HL-60/S4 treated with phorbol 12-myristate 13-acetate at 8.2 ng/mL for 4 days and 3 days (cell line): Measurements from ENCODE around the gene PRRT1B.

Source experiments
- in situ Hi-C: fragments of 300-500 bp; cut with MboI; formaldehyde crosslinking; loops from 2 replicates; pipeline ENCODE4 v1.15.0; 2022; ENCODE audit warnings: low sequenced_read_pairs

The PRRT1B gene

DNA sequence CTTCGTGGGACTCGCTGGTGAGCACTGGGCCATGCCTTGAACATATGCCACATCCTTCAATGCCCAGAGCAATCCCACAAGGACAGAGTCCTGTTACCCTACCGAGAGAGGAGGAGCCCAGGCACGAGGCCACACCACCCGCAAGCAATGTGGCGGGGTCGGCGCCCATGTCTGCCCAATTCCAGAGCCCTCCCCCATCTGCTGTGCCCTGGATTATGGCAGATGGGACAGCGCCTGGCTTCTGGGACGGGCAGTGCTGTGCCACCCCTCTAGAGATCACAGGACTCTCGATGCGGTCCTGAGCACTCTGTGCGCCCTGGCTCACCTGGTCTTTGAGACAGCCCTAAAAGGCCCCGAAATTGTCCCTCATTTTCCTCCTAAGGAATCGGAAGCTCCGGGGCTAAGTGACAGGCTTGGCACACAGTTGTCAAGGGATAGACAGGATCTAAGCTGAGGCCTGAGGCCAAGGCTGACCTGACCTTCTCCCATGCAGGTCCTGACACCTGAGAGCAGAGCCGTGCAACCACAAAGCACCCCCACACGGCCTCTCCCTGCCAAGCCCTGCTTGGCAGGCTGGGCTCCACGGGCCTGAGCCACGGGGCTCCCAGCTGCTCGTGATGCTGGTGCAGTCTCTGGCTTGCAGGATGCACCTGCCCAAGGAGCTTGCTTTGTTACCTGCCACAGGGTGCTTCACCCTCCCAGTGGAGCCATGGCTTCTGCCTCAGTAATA lies 48.8 kb downstream of the PRRT1B start:
- in situ Hi-C loops: loop anchor here (10.0 kb wide), 2 partner anchors 61 to 151 kb away; partner anchors contain the start of gene RAPGEF1

DNA sequence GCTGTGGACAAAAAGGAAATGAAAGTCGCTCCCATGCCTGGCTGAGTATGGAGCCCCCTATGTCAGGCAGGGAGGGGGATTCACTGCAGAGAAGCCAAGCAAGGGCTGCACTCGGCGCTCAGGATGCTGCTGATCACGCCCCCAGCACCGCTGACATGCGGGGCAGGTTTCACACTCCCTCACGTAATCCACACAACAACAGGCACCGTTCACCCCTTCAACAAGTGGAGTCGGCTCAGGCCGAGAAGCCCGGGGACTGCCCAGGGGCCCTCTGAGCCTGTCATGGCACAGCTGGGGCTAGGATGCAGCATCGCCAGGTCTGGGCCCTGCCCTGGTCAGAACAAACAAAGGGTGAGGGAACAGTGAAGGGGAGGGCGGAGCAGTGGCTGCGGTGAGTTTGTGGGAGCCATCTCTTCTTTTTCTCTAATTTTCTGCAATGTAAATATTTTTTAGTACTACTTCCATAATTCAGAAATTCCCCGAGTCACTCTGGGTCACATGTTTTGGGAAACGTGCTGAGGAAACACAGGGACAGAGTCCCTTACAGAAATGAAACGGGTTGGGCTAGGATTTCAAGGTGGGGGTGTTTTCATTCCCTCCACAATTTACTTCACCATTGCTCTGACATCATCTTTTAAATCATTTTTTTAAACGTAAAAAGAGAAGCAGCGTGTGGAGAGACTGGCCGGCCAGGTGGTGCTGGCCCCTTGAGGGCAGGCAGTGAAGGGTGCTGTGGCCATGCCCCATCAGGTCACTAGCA lies 49.8 kb downstream of the PRRT1B start:
- in situ Hi-C loops: loop anchor here (10.0 kb wide), 2 partner anchors 60 to 150 kb away; partner anchors contain the start of gene RAPGEF1

DNA sequence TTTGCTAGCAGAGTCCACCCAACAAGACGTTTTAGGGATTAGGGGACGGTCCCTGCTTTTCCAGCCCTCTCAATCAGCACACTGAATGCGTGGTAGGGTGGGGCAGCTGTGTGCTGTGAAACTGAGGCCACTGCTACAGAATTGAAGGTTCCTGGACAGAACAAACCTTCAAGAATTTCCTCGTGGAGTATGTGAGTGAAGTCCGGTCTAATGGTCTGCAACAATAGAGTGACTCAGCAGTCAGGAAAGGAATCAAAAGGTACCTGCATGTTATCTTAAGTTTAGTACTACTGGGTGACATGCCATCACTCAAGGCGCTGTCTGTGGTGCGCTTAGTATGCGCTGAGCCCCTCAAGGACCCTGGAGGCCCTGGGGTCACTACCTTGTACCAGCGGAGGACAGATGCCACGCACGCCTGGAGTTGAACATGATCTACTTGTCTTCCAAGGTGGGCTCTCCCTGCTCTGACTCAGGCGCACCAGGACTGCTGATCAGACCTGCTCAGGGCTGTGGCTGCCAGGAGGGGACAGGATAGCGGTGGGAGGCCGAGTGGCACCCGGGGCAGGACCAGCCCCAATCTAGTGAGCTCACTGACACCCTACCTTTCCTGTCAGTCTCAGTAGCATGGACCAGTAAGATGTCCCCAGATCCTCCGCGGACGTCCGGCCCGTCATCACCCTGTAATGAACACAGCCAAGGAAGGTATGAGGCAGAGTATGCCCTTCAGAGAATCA lies 50.5 kb downstream of the PRRT1B start:
- in situ Hi-C loops: loop anchor here (10.0 kb wide), 2 partner anchors 59 to 149 kb away; partner anchors contain the start of gene RAPGEF1

DNA sequence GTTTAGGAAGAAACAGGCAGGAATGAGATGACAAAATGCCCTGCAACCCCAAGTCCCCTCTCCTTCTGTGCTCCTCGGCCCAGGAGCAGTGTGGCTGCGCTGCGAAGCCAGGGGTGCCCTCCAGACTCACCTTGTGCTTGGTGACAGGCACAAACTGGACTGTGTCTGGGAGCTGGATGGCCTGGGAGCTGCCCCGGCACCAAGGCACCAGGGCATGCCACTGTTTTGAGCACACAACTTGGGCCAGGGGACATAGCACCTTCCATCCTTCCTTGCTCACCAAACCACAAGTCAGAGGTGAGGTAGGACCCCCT lies 51.1 kb downstream of the PRRT1B start:
- in situ Hi-C loops: loop anchor here (10.0 kb wide), 2 partner anchors 58 to 148 kb away; partner anchors contain the start of gene RAPGEF1

DNA sequence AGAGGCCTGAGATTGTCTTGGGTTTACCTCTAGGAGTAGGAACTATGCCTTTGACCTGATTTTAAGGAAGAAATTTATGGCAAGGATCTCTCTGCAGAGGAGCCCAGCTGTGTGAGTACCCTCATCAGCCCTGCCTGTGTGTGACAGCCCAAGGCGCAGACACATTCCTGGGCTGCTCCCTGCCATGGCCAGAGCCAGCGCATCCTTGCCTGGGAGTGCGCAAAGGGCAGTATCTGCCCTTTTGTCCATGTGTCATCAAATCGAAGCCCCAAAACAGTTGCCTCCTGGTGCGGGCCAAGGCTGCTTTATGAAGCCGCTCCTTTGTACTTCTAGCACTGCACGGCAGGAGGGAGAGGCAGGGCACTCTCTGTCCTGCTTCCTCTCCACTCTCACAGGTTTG lies 51.9 kb downstream of the PRRT1B start:
- in situ Hi-C loops: loop anchor here (10.0 kb wide), 2 partner anchors 58 to 148 kb away; partner anchors contain the start of gene RAPGEF1

DNA sequence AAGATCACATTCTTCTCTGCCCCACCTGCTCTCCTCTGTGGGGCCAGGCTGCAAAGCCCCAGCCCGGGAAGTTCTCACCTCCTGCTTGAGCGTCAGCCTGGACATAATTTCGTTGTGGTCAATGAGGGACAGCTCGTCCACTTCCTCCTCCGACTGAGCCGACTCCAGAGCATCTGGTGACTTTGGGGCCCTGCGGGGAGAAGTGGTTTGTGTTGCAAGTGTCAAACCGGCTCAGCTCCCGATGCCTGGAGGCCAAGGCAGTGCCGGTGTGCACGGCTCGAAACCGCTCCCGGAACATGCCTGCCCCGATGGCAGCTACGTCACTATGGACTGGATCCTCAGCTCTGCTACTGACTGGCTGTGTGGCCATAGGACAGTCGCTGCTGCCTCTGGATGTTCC lies 52.8 kb downstream of the PRRT1B start:
- in situ Hi-C loops: loop anchor here (10.0 kb wide), 2 partner anchors 57 to 147 kb away; partner anchors contain the start of gene RAPGEF1

DNA sequence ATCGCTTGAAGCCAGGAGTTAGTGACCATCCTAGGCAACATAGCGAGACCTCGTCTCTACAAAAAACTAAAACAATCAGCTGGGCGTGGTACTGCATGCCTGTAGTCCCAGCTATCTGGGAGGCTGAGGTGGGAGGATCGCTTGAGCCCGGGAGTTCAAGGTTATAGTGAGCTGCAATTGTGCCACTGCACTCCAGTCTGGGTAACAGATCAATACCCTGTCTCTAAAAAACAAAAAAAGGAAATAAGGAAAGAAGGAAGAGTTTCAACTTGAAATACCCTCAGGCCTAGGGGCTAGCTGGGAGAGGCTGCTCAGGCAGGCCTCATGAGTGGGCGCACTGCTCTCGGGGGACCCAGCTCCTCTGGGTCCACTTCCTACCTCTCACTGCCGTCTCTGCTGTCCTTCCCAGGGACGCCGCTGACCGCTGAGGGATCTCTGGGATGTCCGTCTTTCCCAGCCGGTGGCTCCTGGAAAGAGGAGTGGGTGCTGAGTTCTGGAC lies 56.4 kb downstream of the PRRT1B start:
- in situ Hi-C loops: no loop called here

DNA sequence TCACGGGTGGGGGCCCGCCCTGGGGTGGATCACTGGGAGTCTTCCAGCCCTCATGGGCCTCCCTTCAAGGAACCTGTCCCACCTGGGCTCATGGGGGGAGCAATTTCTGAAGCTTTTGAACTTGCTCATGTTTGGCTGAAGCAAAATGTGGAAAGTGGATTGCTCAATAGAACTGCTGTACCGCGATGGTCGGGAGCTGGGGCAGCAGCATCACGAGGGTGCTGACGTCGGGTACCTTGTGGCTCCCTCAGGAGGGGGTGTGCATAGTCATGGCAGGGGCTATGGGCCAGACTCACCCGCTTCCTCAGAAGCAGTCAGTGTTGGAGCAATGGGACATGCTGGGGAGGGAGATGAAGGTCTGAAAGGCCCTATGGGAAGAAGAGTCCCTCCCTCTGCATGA lies 57.9 kb downstream of the PRRT1B start:
- in situ Hi-C loops: no loop called here

DNA sequence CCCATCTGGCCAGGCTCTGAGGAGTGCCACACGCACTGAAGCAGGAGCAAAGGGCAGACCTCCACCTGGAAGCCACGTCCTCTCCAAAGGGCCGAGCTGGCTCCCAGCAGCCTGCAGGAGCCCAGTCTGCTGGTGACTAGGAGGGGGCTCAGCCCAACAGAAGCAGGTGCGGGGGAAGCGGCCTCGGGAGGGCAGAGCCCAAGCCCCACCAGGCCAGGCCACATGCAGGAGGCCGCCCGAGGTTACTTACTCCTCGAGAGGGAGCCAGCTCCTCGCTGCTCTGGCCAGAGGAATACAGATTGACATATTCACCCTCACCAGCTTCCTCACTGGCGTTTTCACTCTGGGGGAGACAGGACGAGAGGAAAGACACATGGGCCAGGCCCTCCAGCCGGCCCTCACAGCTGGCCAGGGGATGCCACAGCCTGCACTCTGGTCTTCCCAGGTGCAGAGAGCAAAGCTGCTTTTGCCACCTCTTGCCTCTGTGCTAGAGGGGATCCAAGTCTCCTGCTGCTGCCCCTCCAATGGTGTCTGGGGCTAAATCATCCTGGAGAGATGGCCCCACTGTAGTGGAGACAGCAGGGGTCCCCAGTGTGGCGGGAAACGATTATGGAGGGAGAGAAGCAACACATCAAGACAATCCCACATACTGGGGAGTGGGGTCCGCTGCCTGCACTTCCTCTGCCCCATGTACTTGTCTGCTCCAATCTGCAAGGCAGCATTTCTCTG lies 58.6 kb downstream of the PRRT1B start:
- in situ Hi-C loops: no loop called here

DNA sequence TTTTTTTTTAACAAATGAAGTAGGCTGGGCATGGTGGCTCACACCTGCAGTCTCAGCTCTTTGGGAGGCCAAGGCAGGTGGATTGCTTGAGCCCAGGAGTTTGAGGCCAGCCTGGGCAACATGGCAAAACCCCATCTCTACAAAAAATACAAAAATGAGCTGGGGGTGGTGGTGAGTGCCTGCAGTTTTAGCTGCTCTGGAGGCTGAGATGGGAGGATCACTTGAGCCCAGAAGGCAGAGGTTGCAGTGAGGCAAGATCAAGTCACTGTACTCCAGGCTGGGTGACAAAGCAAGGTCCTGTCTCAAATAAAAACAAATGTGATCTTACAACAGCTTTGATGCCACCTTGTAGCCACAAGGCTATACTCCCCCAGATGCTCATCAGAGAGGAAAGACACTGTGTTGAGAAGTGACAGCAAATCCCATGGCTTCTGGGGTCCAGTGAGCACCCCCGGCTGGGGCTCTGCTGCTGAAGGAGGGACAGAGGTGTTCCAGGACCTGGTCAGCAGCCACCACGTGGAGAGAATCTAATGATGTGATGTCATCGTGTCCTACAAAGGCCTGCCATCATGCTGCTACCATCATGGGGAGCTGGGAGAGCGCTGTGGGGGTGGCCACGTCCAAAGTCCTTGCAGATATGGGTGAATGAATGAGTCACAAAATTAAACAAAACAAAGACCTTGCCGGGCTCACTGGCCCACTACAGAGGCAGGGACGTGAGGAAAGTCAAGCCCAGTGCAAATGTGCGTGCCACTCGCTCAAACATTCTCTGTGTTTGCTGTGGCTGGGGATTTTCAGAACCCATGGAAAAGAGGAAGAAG lies 60.7 kb downstream of the PRRT1B start:
- in situ Hi-C loops: no loop called here

DNA sequence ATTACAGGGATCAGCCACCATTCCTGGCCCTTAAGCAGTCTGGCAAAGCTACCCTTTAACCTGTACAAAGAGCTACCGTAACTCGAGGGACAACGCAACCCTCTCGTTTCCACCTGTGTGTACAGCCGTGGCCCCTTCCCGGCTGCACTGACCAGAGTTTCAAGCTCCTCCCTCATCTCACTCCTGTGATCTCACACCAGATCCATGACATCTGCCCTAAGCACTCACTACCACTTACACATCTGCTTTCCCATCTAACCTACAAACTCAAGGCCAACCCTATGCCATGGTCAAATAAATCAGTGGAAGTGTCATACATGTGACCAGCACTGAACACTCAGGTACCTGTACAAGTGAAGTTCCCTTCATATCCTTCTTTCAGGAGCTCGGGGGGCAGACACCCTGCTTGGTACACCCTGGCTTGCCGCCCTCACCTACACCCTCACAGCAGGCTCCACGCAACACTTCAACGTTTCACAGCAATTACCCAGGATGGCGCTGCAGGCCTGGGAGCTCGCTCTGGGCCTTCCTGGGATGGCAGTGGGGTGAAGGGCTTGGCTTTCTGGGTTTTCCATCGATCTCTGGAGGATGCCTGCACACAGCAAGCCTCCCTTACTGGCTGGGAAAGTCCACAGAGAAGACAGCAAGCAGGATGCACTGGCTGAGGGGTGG lies 61.7 kb downstream of the PRRT1B start:
- in situ Hi-C loops: no loop called here

DNA sequence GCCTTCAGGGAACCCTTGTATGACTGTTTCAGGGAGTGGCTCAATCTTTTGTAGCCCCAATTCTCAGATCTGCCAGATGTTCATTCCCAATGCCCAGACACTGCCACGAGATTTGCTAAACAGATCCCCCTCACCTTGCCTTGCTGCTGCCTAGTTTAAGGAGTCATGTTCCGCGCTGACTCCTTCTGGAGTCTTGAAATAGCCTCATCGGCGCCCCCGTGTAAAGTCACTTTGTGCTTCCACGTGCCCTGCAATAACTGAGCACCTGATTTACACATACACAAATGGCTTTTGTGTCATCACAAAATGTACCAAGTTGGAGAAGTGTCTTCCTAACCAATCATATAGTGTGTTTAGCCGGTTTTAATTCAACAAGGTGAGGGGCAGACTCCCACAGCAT lies 62.3 kb downstream of the PRRT1B start:
- in situ Hi-C loops: no loop called here

DNA sequence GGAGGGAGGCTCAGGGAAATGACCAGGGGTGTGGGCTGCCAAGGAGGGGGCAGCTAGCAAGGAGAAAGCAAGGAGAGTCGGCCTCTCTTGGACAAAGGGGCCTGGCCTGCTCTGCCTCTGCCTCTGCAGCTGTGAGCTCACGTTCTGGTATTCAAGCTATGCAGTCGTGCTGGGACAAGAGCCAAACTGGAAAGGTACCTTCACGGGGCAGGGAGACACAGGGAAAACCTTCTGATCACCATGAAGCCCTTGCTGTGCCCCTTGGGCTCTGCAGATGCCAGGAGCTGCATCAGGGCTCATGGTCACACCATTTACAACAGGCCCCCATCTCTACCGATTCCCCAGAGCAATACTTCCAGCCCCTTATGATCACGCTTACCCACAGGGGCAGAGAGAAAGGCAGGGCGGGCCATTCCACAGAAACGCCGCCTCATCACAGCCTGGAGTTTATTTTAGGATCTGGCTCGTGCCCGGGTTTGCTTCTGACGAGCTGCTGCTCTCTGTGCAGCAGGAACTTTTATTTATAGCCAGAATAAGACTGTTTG lies 63.2 kb downstream of the PRRT1B start:
- in situ Hi-C loops: no loop called here
